Body of pancreas (tissue), 4 donors: Measurements from ENCODE around the gene TNNC1. TPM values are rescaled to one million over a fixed set of nuclear protein-coding genes. Genes with fewer than 3 reads are reported as not detected.
A peak's percentile ranks its signal among the peaks of the same experiment; 100 is the strongest.

Source experiments
- ATAC-seq: fragments of 150-250 bp; one replicate; pipeline ENCODE4 v1.9.1; 2016
- DNase-seq, 4 donors: peaks; one replicate each; pipeline ENCODE4 v3.0.0-alpha.2; 2019
- H3K27ac ChIP-seq, 4 donors: fragments of 200-600 bp; sonication (generic); 1 replicate in 3 of 4; 2 replicates in 1 of 4; pipeline versions ENCODE4 v1.5.1 to v1.6.1; 2016 to 2019; ENCODE audit warnings: mild to moderate bottlenecking in 1 of 4, mixed read lengths in 1 of 4, moderate library complexity in 1 of 4
- H3K27me3 ChIP-seq, 2 donors: fragments of 200-600 bp; sonication (generic); one replicate each; pipeline ENCODE4 v1.6.0; 2016; ENCODE audit warnings: mild to moderate bottlenecking in 1 of 2
- H3K36me3 ChIP-seq, 2 donors: fragments of 200-600 bp; sonication (generic); replicated peaks in 1 of 2; 2 replicates each; pipeline ENCODE4 v1.5.1; 2016; ENCODE audit warnings: low read depth in 2 of 2; ENCODE audit not compliant: insufficient read depth in 1 of 2
- H3K4me1 ChIP-seq: fragments of 200-600 bp; sonication (generic); one replicate; pipeline ENCODE4 v1.6.0; 2016
- H3K4me3 ChIP-seq, 2 donors: fragments of 200-600 bp; sonication (generic); 1 replicate in 1 of 2; 2 replicates in 1 of 2; pipeline ENCODE4 v1.5.1; 2016 to 2019
- H3K9me3 ChIP-seq, 3 donors: fragments of 200-600 bp; sonication (generic); 1 replicate in 2 of 3; 2 replicates in 1 of 3; pipeline ENCODE4 v1.5.1; 2016
- CTCF ChIP-seq, 7 experiments: fragments of 450-650 bp in 4 of 7; fragments of 200-600 bp in 3 of 7; sonication (generic) in 3 of 7; IDR thresholded peaks; one replicate each; pipeline ENCODE4 v1.5.1; 2016 to 2019; ENCODE audit warnings: antibody characterized with exemption in 7 of 7
- POLR2A ChIP-seq, 3 donors: fragments of 450-650 bp; IDR thresholded peaks; one replicate each; pipeline ENCODE4 v1.6.1; 2016; ENCODE audit warnings: antibody characterized with exemption in 3 of 3, mild to moderate bottlenecking in 2 of 3
- WGBS, 2 donors: methylation state at CpG; one replicate each; pipeline ENCODE4 v1.1.5; 2017; 5-methylcytosine and 5-hydroxymethylcytosine counted together
- intact Hi-C: fragments of 100-400 bp; cut with DNase I; formaldehyde crosslinking; loops from one replicate; pipeline ENCODE4 v1.15.1; 2023
- total RNA-seq, 2 donors: library from RNA; depleted of rRNA; stranded (reverse); fragments of >200 nt; gene quantifications; one replicate each; pipeline ENCODE4 v1.1.0, GENCODE V29; 2016

Gene TNNC1
- total RNA-seq, 2 donors from 2014 or later, result 0.99 to 10.4 TPM

- TF ChIP-seq CTCF (IDR thresholded peaks at IDR 0.05) (no peak), POLR2A (IDR thresholded peaks at IDR 0.05) (no peak)
- intact Hi-C loops, result no loop called here
- Histone ChIP-seq H3K27ac (no peak overlapping the region), H3K36me3 (peaks cover 5 to 29% of the 10 kb centered on the region in 2 donors), H3K9me3 (no peaks in the 10 kb centered on the region), H3K4me3 (no peak overlapping the region), H3K27me3 (no peaks in the 10 kb centered on the region), H3K4me1 (peaks cover 23% of the 10 kb centered on the region)
- ATAC-seq (no peak), DNase-seq (peak in 1 of 4 donors; percentile 2)
- 89 to 95% methylated on average over 4 of the region's 4 CpGs for WGBS, 2 donors
These were observed 48.2 kb downstream of the TNNC1 start for GRCh38 chr3:52405601-52406110.

GRCh38 chr3:52405066-52405465 is 48.8 kb downstream of the TNNC1 start:
- TF ChIP-seq CTCF (IDR thresholded peaks at IDR 0.05) (no peak), POLR2A (IDR thresholded peaks at IDR 0.05) (no peak)
- H3K36me3 ChIP-seq, result peaks cover 5 to 29% of the 10 kb centered on the region in 2 donors
- 91 to 93% methylated on average over 3 to 6 of the region's 6 CpGs for WGBS, 2 donors

GRCh38 chr3:52404391-52404790 is 49.5 kb downstream of the TNNC1 start:
- no peaks in the 10 kb centered on the region for H3K9me3 ChIP-seq
- 88 to 91% methylated on average over 6 to 10 of the region's 10 CpGs for WGBS, 2 donors
- intact Hi-C loops, result no loop called here
- H3K36me3 ChIP-seq, result peaks cover 5 to 29% of the 10 kb centered on the region in 2 donors
- ATAC-seq (no peak), DNase-seq (peak in 1 of 4 donors; percentile 3)
- TF ChIP-seq CTCF (IDR thresholded peaks at IDR 0.05), result no peak
- no peak for TF ChIP-seq POLR2A (IDR thresholded peaks at IDR 0.05)
- peaks cover 29% of the 10 kb centered on the region for H3K4me1 ChIP-seq
- no peaks in the 10 kb centered on the region for H3K27me3 ChIP-seq
- no peak overlapping the region for H3K4me3 ChIP-seq
- no peak overlapping the region for H3K27ac ChIP-seq

More at GRCh38 chr3:52405066-52405465, 48.8 kb downstream of the TNNC1 start:
- Histone ChIP-seq H3K4me1 (peaks cover 29% of the 10 kb centered on the region), H3K27ac (no peak overlapping the region), H3K4me3 (no peak overlapping the region), H3K9me3 (no peaks in the 10 kb centered on the region), H3K27me3 (no peaks in the 10 kb centered on the region)
- ATAC-seq, result no peak
- DNase-seq, result peak in 1 of 4 donors; percentile 8
- intact Hi-C loops, result no loop called here

- no peak overlapping the region for H3K4me3 ChIP-seq
- no peaks in the 10 kb centered on the region for H3K9me3 ChIP-seq
- H3K36me3 ChIP-seq, result peaks cover 5 to 29% of the 10 kb centered on the region in 2 donors
- ATAC-seq, result no peak
- no peaks in the 10 kb centered on the region for H3K27me3 ChIP-seq
- no peak for TF ChIP-seq CTCF (IDR thresholded peaks at IDR 0.05)
- no peak for TF ChIP-seq POLR2A (IDR thresholded peaks at IDR 0.05)
- peak in 1 of 4 donors; percentile 22 for DNase-seq
- 88 to 90% methylated on average over 3 of the region's 3 CpGs for WGBS, 2 donors
- intact Hi-C loops, result no loop called here
- H3K27ac ChIP-seq, result no peak overlapping the region
- H3K4me1 ChIP-seq, result peaks cover 25% of the 10 kb centered on the region
These were observed 49.9 kb downstream of the TNNC1 start for GRCh38 chr3:52403955-52404354.

- Histone ChIP-seq H3K27ac (no peak overlapping the region), H3K4me3 (no peak overlapping the region), H3K27me3 (no peaks in the 10 kb centered on the region), H3K9me3 (no peaks in the 10 kb centered on the region), H3K4me1 (peaks cover 19% of the 10 kb centered on the region), H3K36me3 (peaks cover 5 to 29% of the 10 kb centered on the region in 2 donors)
- TF ChIP-seq CTCF (IDR thresholded peaks at IDR 0.05) (no peak), POLR2A (IDR thresholded peaks at IDR 0.05) (no peak)
- intact Hi-C loops, result no loop called here
- 94 to 96% methylated on average over 12 to 19 of the region's 19 CpGs for WGBS, 2 donors
- ATAC-seq (no peak), DNase-seq (peak in 1 of 4 donors; percentile 6)
These were observed 50.5 kb downstream of the TNNC1 start for GRCh38 chr3:52403271-52403841.
